ENCODE data around the gene KAZN.

Gene KAZN

GRCh38 chr1:14853518-14853917 lies 255.0 kb downstream of the KAZN start:
- DNase-seq (ENCODE audit: low read depth in 2 of 2), result no peak

- DNase-seq (ENCODE audit: low read depth in 2 of 2), result no peak
These were observed 256.8 kb downstream of the KAZN start for GRCh38 chr1:14855268-14855667.

GRCh38 chr1:14855801-14856200 lies 257.3 kb downstream of the KAZN start:
- DNase-seq (ENCODE audit: low read depth in 2 of 2), result no peak

- DNase-seq (ENCODE audit: low read depth in 2 of 2), result no peak
These were observed 259.1 kb downstream of the KAZN start for GRCh38 chr1:14857436-14858195.

- no peak for DNase-seq (ENCODE audit: low read depth in 2 of 2)
These were observed 263.8 kb downstream of the KAZN start for GRCh38 chr1:14862114-14862771.

GRCh38 chr1:14865106-14865505 lies 266.6 kb downstream of the KAZN start:
- DNase-seq (ENCODE audit: low read depth in 2 of 2), result no peak

GRCh38 chr1:14866911-14867612 lies 268.6 kb downstream of the KAZN start:
- DNase-seq (ENCODE audit: low read depth in 2 of 2), result no peak

- DNase-seq (ENCODE audit: low read depth in 2 of 2), result no peak
These were observed 270.7 kb downstream of the KAZN start for GRCh38 chr1:14869187-14869586.

GRCh38 chr1:14871218-14871970 lies 272.9 kb downstream of the KAZN start:
- no peak for DNase-seq (ENCODE audit: low read depth in 2 of 2)

GRCh38 chr1:14872762-14873161 lies 274.3 kb downstream of the KAZN start:
- no peak for DNase-seq (ENCODE audit: low read depth in 2 of 2)

GRCh38 chr1:14873677-14874076 lies 275.2 kb downstream of the KAZN start:
- no peak for DNase-seq (ENCODE audit: low read depth in 2 of 2)

GRCh38 chr1:14875524-14876509 lies 277.3 kb downstream of the KAZN start:
- no peak for DNase-seq (ENCODE audit: low read depth in 2 of 2)

- no peak for DNase-seq (ENCODE audit: low read depth in 2 of 2)
These were observed 278.3 kb downstream of the KAZN start for GRCh38 chr1:14876747-14877146.

- no peak for DNase-seq (ENCODE audit: low read depth in 2 of 2)
These were observed 278.7 kb downstream of the KAZN start for GRCh38 chr1:14877224-14877623.

- no peak for DNase-seq (ENCODE audit: low read depth in 2 of 2)
These were observed 279.6 kb downstream of the KAZN start for GRCh38 chr1:14878124-14878523.

GRCh38 chr1:14878951-14879350 lies 280.5 kb downstream of the KAZN start:
- no peak for DNase-seq (ENCODE audit: low read depth in 2 of 2)

GRCh38 chr1:14880456-14881316 lies 282.2 kb downstream of the KAZN start:
- no peak for DNase-seq (ENCODE audit: low read depth in 2 of 2)

GRCh38 chr1:14881775-14882672 lies 283.5 kb downstream of the KAZN start:
- DNase-seq (ENCODE audit: low read depth in 2 of 2), result no peak
